Measurements from ENCODE around the gene HSPG2.
A peak's percentile ranks its signal among the peaks of the same experiment; 100 is the strongest.

Gene HSPG2

GRCh38 chr1:21963477-21964217 lies 26.5 kb upstream of the HSPG2 start:
- TF ChIP-seq GATA1 (IDR thresholded peaks at IDR 0.05; ENCODE audit: low read depth, low read length) (no peak), POLR2A (IDR thresholded peaks at IDR 0.05; ENCODE audit: low read length) (no peak)
- peak in 1 of 2 experiments; percentile 90 for DNase-seq

- no peak for DNase-seq
- TF ChIP-seq POLR2A (IDR thresholded peaks at IDR 0.05; ENCODE audit: low read length) (no peak), GATA1 (IDR thresholded peaks at IDR 0.05; ENCODE audit: low read depth, low read length) (no peak)
These were observed 24.7 kb upstream of the HSPG2 start for GRCh38 chr1:21961799-21962198.

GRCh38 chr1:21961337-21961736 lies 24.2 kb upstream of the HSPG2 start:
- TF ChIP-seq GATA1 (IDR thresholded peaks at IDR 0.05; ENCODE audit: low read depth, low read length) (no peak), POLR2A (IDR thresholded peaks at IDR 0.05; ENCODE audit: low read length) (no peak)
- DNase-seq, result no peak

DNA sequence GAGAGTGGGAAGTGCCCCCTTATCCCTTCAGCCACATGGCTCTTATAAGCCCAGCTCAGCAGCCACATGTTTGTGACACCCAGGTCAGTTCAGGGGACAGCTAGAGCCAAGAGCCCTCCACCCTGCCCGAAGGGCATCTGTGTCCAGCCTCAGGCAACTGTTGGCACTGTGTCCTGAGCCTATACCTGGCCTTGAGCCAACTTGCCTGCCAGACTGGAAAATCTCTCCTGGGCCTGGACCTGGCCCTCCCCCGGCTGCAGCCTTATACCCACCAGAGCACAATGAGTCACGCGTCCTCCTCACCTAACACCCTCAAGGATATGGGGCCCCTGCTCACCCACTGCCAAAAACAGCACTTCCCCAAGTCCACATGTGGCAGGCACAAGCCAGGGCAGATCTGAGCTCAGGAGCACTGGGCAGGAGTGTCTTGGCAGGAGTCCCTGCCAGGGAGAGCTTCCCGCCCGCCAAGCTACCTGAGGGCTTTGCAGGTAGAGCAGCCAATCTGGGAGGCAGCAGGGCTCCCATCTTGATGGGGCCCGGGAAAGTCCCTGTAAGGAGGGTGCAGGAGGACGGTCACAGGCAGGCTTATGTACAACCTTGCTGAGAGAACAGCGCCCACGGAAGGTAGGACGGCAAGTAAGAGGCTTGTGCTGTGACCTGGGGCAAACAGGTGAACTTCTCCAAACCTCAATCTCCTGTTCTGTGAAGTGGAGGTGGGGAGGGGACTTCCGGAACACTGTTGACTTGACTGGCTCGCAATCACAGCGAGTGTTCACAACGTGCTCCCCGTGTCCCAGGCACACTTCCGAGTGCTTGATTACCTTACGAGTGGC lies 19.8 kb upstream of the HSPG2 start:
- DNase-seq, result no peak
- no peak for TF ChIP-seq POLR2A (IDR thresholded peaks at IDR 0.05; ENCODE audit: low read length)
- no peak for TF ChIP-seq GATA1 (IDR thresholded peaks at IDR 0.05; ENCODE audit: low read depth, low read length)

- TF ChIP-seq GATA1 (IDR thresholded peaks at IDR 0.05; ENCODE audit: low read depth, low read length), result no peak
- TF ChIP-seq POLR2A (IDR thresholded peaks at IDR 0.05; ENCODE audit: low read length), result no peak
- no peak for DNase-seq
These were observed 18.6 kb upstream of the HSPG2 start for GRCh38 chr1:21955501-21956281.

DNA sequence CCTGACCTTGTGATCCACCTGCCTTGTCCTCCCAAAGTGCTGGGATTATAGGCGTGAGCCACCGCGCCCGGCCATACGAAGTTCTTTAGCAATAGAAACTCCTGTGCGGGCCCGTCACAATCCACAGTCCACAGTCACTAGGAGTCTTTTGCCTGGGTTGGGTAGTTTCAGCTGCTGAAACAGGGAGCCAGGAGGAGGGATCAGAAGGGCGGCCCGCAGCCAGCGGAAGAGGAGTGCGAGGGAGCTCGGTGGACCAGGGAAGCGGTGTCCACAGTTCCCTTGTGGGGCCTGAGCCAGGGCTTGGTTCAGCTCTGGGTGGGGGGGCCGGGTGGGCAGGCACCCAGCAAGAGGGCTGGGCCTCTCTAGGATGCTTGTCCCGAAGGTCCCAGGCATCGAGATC lies 17.9 kb upstream of the HSPG2 start:
- TF ChIP-seq POLR2A (IDR thresholded peaks at IDR 0.05; ENCODE audit: low read length), result no peak
- no peak for TF ChIP-seq GATA1 (IDR thresholded peaks at IDR 0.05; ENCODE audit: low read depth, low read length)
- DNase-seq, result no peak

- DNase-seq, result no peak
- TF ChIP-seq GATA1 (IDR thresholded peaks at IDR 0.05; ENCODE audit: low read depth, low read length) (no peak), POLR2A (IDR thresholded peaks at IDR 0.05; ENCODE audit: low read length) (no peak)
These were observed 15.8 kb upstream of the HSPG2 start for GRCh38 chr1:21952786-21953520.

GRCh38 chr1:21951226-21951870 lies 14.2 kb upstream of the HSPG2 start:
- no peak for DNase-seq
- TF ChIP-seq GATA1 (IDR thresholded peaks at IDR 0.05; ENCODE audit: low read depth, low read length) (no peak), POLR2A (IDR thresholded peaks at IDR 0.05; ENCODE audit: low read length) (no peak)

GRCh38 chr1:21950734-21951133 lies 13.6 kb upstream of the HSPG2 start:
- TF ChIP-seq POLR2A (IDR thresholded peaks at IDR 0.05; ENCODE audit: low read length) (no peak), GATA1 (IDR thresholded peaks at IDR 0.05; ENCODE audit: low read depth, low read length) (no peak)
- no peak for DNase-seq

GRCh38 chr1:21946836-21947587 lies 9.9 kb upstream of the HSPG2 start:
- DNase-seq, result no peak
- no peak for TF ChIP-seq GATA1 (IDR thresholded peaks at IDR 0.05; ENCODE audit: low read depth, low read length)
- no peak for TF ChIP-seq POLR2A (IDR thresholded peaks at IDR 0.05; ENCODE audit: low read length)

GRCh38 chr1:21944733-21945073 lies 7.6 kb upstream of the HSPG2 start:
- DNase-seq, result no peak
- no peak for TF ChIP-seq GATA1 (IDR thresholded peaks at IDR 0.05; ENCODE audit: low read depth, low read length)
- no peak for TF ChIP-seq POLR2A (IDR thresholded peaks at IDR 0.05; ENCODE audit: low read length)

DNA sequence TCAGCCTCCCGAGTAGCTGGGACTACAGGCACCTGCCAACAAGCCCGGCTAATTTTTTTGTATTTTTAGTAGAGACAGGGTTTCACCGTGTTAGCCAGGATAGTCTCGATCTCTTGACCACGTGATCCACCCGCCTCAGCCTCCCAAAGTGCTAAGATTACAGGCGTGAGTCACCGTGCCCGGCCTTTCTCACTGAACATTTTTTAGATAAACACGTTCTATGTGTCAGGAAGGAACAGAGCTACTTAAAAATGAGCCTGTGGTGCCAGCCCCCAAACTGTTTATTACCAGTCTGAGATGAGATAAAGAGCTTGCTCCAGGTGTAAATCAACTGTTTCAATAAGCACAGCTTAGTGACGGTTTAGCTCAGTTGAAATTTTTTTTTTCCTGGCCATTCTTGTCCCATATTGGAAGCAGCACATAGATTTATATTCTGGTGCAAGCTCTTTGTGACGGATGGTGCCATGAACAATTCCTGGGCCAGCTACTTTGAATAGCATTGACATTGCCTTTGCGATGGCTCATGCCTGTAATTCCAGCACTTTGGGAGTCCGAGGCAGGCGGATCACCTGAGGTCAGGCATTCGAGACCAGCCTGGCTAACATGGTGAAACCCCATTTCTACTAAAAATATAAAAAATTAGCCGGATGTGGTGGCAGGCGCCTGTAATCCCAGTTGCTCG lies 6.0 kb upstream of the HSPG2 start:
- DNase-seq, result peak in 1 of 2 experiments; percentile 66
